Fibroblast of mammary gland (primary cell): ENCODE data around the gene ARHGAP18.

Experiments
- DNase-seq: peaks from one replicate; pipeline ENCODE4 v3.0.0-alpha.2; 2010; ENCODE audit warnings: low read depth
- H3K4me3 ChIP-seq: 2 replicates; pipeline ENCODE4 v1.5.1; 2011; ENCODE audit warnings: low read depth, mild to moderate bottlenecking, low read length, moderate library complexity; ENCODE audit not compliant: control insufficient read depth
- CTCF ChIP-seq: conservative IDR thresholded peaks from 2 replicates; pipeline ENCODE4 v1.5.1; 2011; ENCODE audit warnings: low read depth, low read length, inconsistent platforms; ENCODE audit not compliant: control insufficient read depth, insufficient read depth

The ARHGAP18 gene

GRCh38 chr6:129709769-129710449 lies at the start of gene ARHGAP18:
Gene ARHGAP18 (minus strand): TSS chr6:129710177. CDS start chr6:129710136, 41 bp downstream.
- TF ChIP-seq CTCF: no peak
- DNase-seq: peak; percentile 91
- H3K4me3 ChIP-seq: peak within 1 kb of the TSS; percentile 83

GRCh38 chr6:129755787-129756186 lies 45.8 kb upstream of the ARHGAP18 start:
- no peak for DNase-seq
- H3K4me3 ChIP-seq: no peak overlapping the region
- TF ChIP-seq CTCF: no peak

- no peak overlapping the region for H3K4me3 ChIP-seq
- no peak for DNase-seq
- TF ChIP-seq CTCF: no peak
Observed at GRCh38 chr6:129754750-129755149, 44.8 kb upstream of the ARHGAP18 start.

- no peak overlapping the region for H3K4me3 ChIP-seq
- DNase-seq: peak; percentile 40
- no peak for TF ChIP-seq CTCF
Observed at GRCh38 chr6:129753422-129753821, 43.4 kb upstream of the ARHGAP18 start.

GRCh38 chr6:129751384-129751783 lies 41.4 kb upstream of the ARHGAP18 start:
- no peak for DNase-seq
- no peak overlapping the region for H3K4me3 ChIP-seq
- no peak for TF ChIP-seq CTCF

- no peak for TF ChIP-seq CTCF
- no peak overlapping the region for H3K4me3 ChIP-seq
- DNase-seq: peak; percentile 50
Observed at GRCh38 chr6:129750360-129750759, 40.4 kb upstream of the ARHGAP18 start.
